OCI-LY7 (cell line): Measurements from ENCODE around the gene AFF3. TPM values are rescaled to one million over a fixed set of nuclear protein-coding genes. Genes with fewer than 3 reads are reported as not detected.

Source experiments
- BruUV-seq: library from RNA; stranded (reverse); fragments of 400-500 nt; replicated peaks from 2 replicates; lab custom pipeline; 2021; lab: Mats Ljungman, UMichigan
- CTCF ChIA-PET: fragments of 300-600 bp; sonication (Branson Sonifier 250); formaldehyde crosslinking; loops from one replicate; lab custom pipeline; 2022; ENCODE audit warnings: antibody characterized with exemption; ENCODE audit not compliant: unreplicated experiment; lab: Charles Lee
- POLR2A ChIA-PET: fragments of 300-600 bp; sonication (Branson Sonifier 250); formaldehyde crosslinking; loops from one replicate; lab custom pipeline; 2022; ENCODE audit warnings: antibody characterized with exemption; lab: Charles Lee
- DNase-seq: peaks from one replicate; pipeline ENCODE4 v3.0.0-alpha.2; 2015; ENCODE audit warnings: low spot score
- H2AFZ ChIP-seq: fragments of 200-600 bp; sonication (generic), shearing (Covaris generic); 2 replicates; pipeline ENCODE4 v1.6.1; 2014; ENCODE audit warnings: mild to moderate bottlenecking, antibody characterized with exemption, low read length, moderate library complexity
- H3K27ac ChIP-seq: fragments of 200-600 bp; sonication (generic); 2 replicates; pipeline ENCODE4 v1.5.1; 2014; ENCODE audit warnings: mixed run types, low read depth, mild to moderate bottlenecking, moderate library complexity, low read length, inconsistent platforms; ENCODE audit not compliant: poor library complexity, severe bottlenecking
- H3K36me3 ChIP-seq: fragments of 200-600 bp; sonication (generic); 2 replicates; pipeline ENCODE4 v1.6.1; 2014; ENCODE audit warnings: mild to moderate bottlenecking, antibody characterized with exemption, low read length, moderate library complexity, mixed read lengths; ENCODE audit not compliant: insufficient read depth
- H3K4me1 ChIP-seq: fragments of 200-600 bp; sonication (generic); 2 replicates; pipeline ENCODE4 v1.5.1; 2014; ENCODE audit warnings: mild to moderate bottlenecking, low read length; ENCODE audit not compliant: insufficient read depth, poor library complexity, severe bottlenecking
- H3K4me2 ChIP-seq: fragments of 200-600 bp; sonication (generic); 2 replicates; pipeline ENCODE4 v1.6.1; 2014; ENCODE audit warnings: mild to moderate bottlenecking, low read length
- H3K4me3 ChIP-seq: fragments of 200-600 bp; sonication (generic); 2 replicates; pipeline ENCODE4 v1.5.1; 2014; ENCODE audit warnings: mild to moderate bottlenecking, low read depth, low read length; ENCODE audit not compliant: poor library complexity, severe bottlenecking
- H3K79me2 ChIP-seq: fragments of 200-600 bp; sonication (generic); 2 replicates; pipeline ENCODE4 v1.6.1; 2016; ENCODE audit warnings: low read depth, mild to moderate bottlenecking, low read length, moderate library complexity, mixed read lengths; ENCODE audit not compliant: insufficient read depth
- H3K9me2 ChIP-seq: fragments of 200-600 bp; sonication (generic); 2 replicates; pipeline ENCODE4 v1.6.1; 2016; ENCODE audit warnings: mild to moderate bottlenecking, low read length, mixed read lengths; ENCODE audit not compliant: insufficient read depth
- H3K9me3 ChIP-seq: fragments of 200-600 bp; sonication (generic); 2 replicates; pipeline ENCODE4 v1.6.1; 2014; ENCODE audit warnings: mild to moderate bottlenecking, mixed run types, low read length, mixed read lengths
- H4K20me1 ChIP-seq: fragments of 200-600 bp; sonication (generic); 2 replicates; pipeline ENCODE4 v1.6.1; 2014; ENCODE audit warnings: mild to moderate bottlenecking, antibody characterized with exemption, low read length, moderate library complexity, mixed read lengths; ENCODE audit not compliant: insufficient read depth
- EZH2phosphoT487 ChIP-seq: fragments of 200-600 bp; sonication (generic); IDR thresholded peaks from 2 replicates; pipeline ENCODE4 v1.6.1; 2018; ENCODE audit warnings: low read depth, borderline replicate concordance, mild to moderate bottlenecking, mixed run types, antibody characterized with exemption, low read length, moderate library complexity, mixed read lengths
- intact Hi-C: fragments of 100-400 bp; cut with micrococcal nuclease; formaldehyde crosslinking; loops from one replicate; pipeline ENCODE4 v1.10.0; 2022; ENCODE audit not compliant: unreplicated experiment
- total RNA-seq, 2 experiments: library from RNA; depleted of rRNA in 1 of 2; stranded (reverse); fragments of >200 nt in 1 of 2; shearing (Covaris generic) in 1 of 2; gene quantifications; 2 replicates each; pipeline ENCODE4 v1.2.3, GENCODE V29; 2014 to 2022
- TF ChIP-seq, protein P1 (sequence below): fragments of 200-600 bp; sonication (generic); conservative IDR thresholded peaks from 2 replicates; pipeline ENCODE4 v1.5.1; 2014; ENCODE audit warnings: mild to moderate bottlenecking, antibody characterized with exemption, low read length, moderate library complexity, mixed read lengths

Gene AFF3
- total RNA-seq, 2 experiments from 2014 or later = 131 to 133 TPM

DNA sequence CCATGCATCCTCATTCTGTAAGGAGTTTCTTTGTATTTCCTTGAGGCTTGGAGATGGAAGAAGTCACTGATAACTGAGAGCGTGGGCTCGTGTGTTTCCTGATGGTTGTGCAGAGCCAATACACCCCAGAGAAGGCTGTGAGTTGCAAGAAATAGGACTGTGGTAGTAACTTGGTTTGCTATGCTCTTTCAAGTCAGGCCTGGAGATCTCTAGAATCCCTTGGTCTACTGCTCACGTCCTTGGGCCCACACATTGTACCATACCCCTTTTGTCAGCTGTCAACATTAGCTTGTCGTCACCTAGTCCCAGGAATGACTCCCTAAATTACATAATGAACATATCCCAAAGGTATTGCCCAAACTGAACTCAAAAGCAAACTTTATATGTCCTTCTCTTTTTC, 414.2 kb downstream of the AFF3 start:
- no peak for DNase-seq
- Histone ChIP-seq H3K79me2 (no peaks in the 10 kb centered on the region), H3K9me3 (peaks cover 7% of the 10 kb centered on the region; the same call in 1 of the 2 replicates), H2AFZ (no peak overlapping the region), H3K9me2 (no peaks in the 10 kb centered on the region), H3K4me3 (no peak overlapping the region), H3K4me2 (no peak overlapping the region), H3K4me1 (no peaks in the 10 kb centered on the region), H4K20me1 (no peaks in the 10 kb centered on the region), H3K36me3 (peaks cover 32% of the 10 kb centered on the region), H3K27ac (no peak overlapping the region)
- ChIA-PET CTCF (no interaction called here), POLR2A (interaction anchor here (1.2 kb wide), 1 partner anchor 25 kb away, joined by 3 read pairs; no protein-coding TSS in a partner anchor)
- BruUV-seq = no TSS peak
- TF ChIP-seq EZH2phosphoT487 = no peak
- TF ChIP-seq, protein P1, sequence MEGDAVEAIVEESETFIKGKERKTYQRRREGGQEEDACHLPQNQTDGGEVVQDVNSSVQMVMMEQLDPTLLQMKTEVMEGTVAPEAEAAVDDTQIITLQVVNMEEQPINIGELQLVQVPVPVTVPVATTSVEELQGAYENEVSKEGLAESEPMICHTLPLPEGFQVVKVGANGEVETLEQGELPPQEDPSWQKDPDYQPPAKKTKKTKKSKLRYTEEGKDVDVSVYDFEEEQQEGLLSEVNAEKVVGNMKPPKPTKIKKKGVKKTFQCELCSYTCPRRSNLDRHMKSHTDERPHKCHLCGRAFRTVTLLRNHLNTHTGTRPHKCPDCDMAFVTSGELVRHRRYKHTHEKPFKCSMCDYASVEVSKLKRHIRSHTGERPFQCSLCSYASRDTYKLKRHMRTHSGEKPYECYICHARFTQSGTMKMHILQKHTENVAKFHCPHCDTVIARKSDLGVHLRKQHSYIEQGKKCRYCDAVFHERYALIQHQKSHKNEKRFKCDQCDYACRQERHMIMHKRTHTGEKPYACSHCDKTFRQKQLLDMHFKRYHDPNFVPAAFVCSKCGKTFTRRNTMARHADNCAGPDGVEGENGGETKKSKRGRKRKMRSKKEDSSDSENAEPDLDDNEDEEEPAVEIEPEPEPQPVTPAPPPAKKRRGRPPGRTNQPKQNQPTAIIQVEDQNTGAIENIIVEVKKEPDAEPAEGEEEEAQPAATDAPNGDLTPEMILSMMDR = no peak
- intact Hi-C loops = loop anchor here (10.0 kb wide), 1 partner anchor 517 kb away; no protein-coding TSS in a partner anchor

DNA sequence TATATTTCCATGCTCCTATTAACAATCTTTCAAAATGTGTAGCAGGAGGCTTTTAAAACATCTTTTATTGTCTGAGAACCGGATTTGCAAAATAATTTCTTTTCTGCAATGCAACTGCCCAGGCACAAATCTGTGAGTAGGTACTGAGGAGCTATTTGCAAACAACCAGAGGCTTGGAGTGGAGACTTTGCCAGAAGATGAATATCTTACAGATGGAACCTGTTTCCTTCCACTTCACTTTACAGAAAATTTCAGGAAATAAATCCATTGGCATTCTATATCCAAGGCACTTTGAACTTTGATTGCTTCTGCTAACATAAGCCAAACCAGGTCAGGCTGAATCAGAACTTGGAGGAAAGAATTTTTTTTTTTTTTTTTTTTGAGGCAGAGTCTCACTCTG, 415.2 kb downstream of the AFF3 start:
- Histone ChIP-seq H3K4me2 (no peak overlapping the region), H3K36me3 (peaks cover 41% of the 10 kb centered on the region), H3K9me3 (peaks cover 16% of the 10 kb centered on the region; the same call in 1 of the 2 replicates), H3K9me2 (no peaks in the 10 kb centered on the region), H3K4me3 (no peak overlapping the region), H2AFZ (no peak overlapping the region), H3K4me1 (no peaks in the 10 kb centered on the region), H3K79me2 (no peaks in the 10 kb centered on the region), H4K20me1 (no peaks in the 10 kb centered on the region), H3K27ac (no peak overlapping the region)
- ChIA-PET CTCF (no interaction called here), POLR2A (interaction anchor here (0.6 to 1.2 kb wide), 2 partner anchors 24 to 96 kb away, joined by 3 to 4 read pairs; no protein-coding TSS in a partner anchor)
- BruUV-seq = no TSS peak
- no peak for DNase-seq
- intact Hi-C loops = loop anchor here (10.0 kb wide), 1 partner anchor 518 kb away; no protein-coding TSS in a partner anchor
- no peak for TF ChIP-seq EZH2phosphoT487
- TF ChIP-seq, protein P1 = no peak

DNA sequence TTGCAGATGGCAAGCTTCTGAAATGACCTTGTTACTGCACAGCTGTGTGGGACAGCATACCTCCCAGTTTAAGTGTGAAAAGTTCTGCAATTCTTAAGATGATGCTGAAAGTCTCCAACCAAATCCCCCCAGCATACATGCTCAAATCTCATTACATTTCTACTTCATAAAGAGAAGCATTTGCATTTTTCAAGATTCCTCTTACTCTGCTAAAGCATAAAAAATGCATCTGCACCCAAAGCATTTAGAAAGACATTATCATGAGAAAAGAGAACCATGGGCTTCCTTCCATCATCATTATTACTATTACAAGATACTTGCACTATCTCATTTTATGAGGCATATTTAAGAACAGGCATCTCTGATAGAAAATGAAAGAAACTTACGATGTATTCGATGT, 415.7 kb downstream of the AFF3 start:
- intact Hi-C loops = loop anchor here (10.0 kb wide), 1 partner anchor 518 kb away; no protein-coding TSS in a partner anchor
- ChIA-PET CTCF (no interaction called here), POLR2A (no interaction called here)
- DNase-seq = no peak
- H3K4me3 ChIP-seq = no peak overlapping the region
- H3K4me2 ChIP-seq = no peak overlapping the region
- TF ChIP-seq, protein P1 = no peak
- TF ChIP-seq EZH2phosphoT487 = no peak
- H3K9me3 ChIP-seq = peaks cover 21% of the 10 kb centered on the region
- no peaks in the 10 kb centered on the region for H4K20me1 ChIP-seq
- H2AFZ ChIP-seq = no peak overlapping the region
- H3K79me2 ChIP-seq = no peaks in the 10 kb centered on the region
- no peaks in the 10 kb centered on the region for H3K4me1 ChIP-seq
- no peaks in the 10 kb centered on the region for H3K9me2 ChIP-seq
- H3K36me3 ChIP-seq = peaks cover 47% of the 10 kb centered on the region
- BruUV-seq = no TSS peak
- H3K27ac ChIP-seq = no peak overlapping the region
